Stimulated activated CD4-positive, alpha-beta T cell treated with anti-CD3 and anti-CD28 coated beads, Interleukin-1b, Interleukin-23, amount 100 ng/mL, for 24 hours (primary cell): ENCODE data around the gene TCP11L1.
A peak's percentile ranks its signal among the peaks of the same experiment; 100 is the strongest.
"Not testable (repeated sequence)": the region's sequence is repeated elsewhere in the genome, so short reads cannot be mapped to it uniquely, and the experiment has no call there.

ENCODE experiments used
- DNase-seq, 4 experiments: peaks; one replicate each; pipeline ENCODE4 v3.0.0-alpha.2; 2020; ENCODE audit warnings: low read depth in 4 of 4, low spot score in 1 of 4

The TCP11L1 gene

DNA sequence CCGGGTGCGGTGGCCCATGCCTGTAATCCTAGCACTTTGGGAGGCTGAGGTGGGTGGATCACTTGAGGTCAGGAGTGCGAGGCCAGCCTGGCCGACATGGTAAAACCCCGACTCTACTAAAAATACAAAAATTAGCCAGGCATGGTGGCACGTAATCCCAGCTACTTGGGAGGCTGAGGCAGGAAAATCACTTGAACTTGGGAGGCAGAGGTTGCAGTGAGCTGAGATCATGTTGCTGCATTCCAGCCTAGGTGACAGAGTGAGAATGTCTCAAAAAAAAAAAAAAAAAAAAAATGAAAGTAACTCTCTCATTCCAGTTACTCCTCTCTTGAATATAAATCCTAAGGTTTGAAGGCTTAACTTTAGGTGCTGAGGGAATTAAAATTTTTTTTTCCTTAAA is 10.2 kb upstream of the TCP11L1 start:
- DNase-seq, result not testable (repeated sequence)

DNA sequence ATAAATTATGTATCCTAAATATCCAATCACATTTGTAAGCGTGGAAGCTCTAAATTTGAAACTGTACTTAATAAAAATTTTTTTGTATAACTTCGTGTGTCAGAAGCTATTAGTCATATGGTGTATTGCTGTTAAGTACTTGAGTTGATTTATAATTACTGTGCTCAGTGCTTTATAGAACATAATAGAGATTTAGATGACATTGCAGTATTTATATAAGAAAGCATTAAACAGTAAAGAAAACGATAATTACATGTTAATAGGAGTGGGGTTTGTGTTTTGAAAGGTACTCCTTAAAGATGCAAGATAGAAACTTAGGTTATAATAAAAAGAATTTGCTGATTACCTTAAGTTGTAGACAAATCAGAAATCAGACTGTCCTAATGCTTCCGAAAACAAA is 5.9 kb upstream of the TCP11L1 start:
- DNase-seq, result no peak

DNA sequence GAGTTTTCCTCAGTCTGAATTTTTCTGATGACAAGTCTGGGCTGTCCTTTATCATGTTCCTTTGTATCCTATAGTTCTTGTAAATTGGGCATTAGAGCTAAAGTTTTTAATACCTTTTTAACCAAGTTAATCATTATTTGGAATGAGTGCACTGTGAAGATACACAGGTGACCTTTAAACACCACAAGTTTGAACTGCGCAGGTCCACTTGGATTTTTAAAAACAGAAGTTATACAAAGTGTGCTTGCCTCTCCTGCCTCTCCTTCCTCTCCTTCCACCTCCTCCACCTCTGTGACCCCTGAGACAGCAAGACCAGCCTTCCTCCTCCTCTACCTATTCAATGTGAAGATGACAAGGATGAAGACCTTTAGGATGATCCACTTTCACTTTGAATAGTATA is 4.4 kb upstream of the TCP11L1 start:
- no peak for DNase-seq

DNA sequence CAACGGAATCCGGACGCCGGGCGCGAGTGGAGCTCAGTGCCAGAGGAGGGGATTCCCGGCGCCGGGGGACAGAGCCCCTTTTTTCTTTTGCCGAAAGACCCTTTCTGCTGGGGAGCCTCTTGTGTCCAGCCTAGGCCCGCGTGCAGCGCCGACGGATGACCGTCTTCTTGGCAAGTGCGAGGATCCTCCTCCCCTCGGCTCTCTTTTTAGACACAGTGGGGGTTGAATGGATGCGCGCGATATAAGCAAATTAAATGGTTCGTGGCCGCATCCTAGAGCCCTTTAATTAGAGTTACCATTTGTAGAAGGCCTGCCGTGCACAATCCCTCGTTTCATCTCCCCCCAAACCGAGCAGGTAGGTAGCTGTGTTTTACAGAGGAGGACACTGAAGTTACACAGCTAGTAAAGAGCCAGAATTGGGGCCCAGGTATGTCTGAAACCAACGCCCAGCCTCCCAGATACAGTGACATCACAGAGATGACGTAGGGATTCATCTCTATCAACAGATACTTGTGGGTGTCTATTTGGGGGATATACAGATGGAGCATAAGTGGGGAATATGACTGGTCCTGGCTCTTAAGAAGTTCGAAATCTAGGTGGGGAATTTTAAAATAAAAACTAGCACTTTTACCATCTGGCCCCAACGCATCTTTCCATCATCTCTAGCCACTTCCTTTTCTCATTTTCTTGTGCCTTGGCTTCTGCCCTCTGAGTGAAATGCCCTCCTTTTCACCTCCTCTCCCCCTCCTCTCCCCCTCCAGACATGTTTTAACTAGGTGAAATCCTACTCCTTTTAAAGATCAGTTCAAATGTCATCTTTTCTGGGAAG is 875 bp downstream of the TCP11L1 start:
- peak in 1 of 4 experiments; percentile 34 for DNase-seq

DNA sequence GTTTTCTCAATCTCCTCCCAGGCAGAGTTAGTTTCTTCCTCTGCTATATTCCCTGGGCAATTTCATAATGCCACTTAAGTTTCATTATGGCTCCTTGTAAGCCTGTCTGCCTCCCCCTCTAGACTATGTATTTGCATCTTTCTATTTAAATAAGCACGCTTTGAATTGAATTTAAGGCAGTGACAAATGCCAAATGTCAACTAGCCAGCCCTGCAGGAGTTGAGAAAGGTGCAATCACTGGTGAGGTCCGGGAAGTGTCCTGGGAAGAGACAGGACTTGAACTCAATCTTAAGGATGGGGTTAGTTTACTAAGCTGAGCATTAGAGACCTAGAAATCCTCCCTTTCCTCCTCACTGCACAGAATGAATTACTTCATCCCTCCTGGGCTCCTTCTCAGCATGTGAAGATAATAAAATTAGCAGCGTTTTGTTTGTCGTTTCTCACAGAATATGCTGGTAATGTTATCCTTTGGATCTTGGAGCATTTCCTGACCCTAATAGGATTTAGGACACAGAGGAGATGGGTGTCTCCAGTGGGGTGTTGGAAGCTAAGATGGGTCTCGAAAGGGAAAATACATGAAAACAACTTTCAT is 1.6 kb downstream of the TCP11L1 start:
- no peak for DNase-seq

DNA sequence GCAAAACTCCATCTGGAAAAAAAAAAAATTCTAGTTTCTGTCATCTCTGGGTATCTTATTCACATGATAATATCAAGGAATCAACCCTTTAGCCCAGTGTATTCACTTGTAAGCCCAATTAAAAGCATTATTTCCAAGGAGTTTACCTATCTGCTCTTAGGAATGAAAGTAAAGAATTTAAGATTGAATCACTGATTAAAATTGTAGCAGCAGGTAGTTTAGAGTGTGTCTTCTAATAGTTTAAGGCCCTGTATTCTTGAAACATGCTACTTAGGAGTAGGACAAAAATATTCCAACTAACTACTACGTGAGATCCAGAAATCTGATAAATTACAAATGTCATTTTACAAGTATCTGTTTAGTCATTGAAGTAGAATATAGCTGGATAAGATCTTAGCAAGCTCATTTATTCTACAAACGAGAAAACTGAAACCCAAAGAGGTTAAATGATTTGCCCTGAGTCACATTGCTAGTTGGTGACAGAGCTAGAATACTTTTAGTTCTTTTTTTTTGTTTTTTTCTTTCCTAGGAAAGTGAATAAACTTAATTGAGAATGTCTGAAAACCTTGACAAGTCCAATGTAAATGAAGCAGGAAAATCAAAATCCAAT is 4.0 kb downstream of the TCP11L1 start:
- no peak for DNase-seq

DNA sequence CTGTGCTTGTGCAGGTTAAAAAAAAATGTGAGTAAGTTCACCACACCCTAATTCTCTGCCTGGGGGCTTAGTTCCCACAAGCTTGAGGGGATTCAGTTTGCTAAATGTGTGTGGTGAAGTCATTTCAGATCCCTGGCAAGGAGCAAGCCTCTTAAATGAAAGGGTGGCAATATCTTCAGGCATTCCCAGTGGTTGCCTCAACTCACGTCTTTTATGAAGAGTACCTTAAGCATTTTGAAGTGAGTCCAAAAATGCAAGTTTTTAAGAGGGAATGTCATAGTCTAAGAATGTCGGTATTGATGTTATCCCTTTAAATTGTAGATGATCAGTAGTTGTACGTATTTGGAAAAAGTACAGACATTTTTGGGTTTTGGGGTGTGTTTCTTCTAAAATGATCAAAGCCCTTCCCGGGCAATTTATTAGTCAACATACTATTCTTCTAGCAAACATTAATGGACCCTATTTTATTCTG is 4.9 kb downstream of the TCP11L1 start:
- no peak for DNase-seq

DNA sequence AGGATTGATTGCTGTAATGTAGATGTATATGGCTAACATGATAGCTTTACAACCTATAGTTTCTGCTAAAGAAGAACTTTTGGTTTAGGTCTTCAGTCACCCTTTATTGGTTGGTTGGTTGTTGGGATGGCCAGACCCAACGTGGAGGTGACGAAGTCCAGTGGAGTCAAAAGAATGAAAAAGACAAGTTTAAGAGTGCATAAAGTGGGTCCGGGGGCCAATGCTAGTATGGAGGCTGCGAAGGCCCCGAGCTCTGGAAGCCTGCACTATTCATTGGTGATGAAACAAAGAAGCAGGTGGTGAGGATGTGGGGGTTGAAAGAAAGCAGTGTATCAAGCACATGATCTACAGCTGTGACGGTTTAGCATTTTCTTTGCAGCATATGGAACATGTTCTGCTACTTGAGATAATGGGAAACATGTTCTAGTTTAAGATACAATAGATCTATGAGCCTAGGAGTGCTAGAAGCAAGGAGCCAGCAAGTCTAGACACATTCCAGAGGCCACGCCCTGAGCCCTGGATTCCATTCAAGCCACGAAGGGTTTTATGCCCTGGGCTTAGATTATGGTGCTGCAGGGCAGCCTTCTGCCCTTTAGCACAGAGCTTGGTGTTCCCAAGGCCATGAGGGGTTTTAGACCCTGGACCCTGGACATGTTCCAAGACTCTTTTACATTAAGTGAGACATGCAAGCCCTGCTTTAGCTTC is 6.3 kb downstream of the TCP11L1 start:
- no peak for DNase-seq

DNA sequence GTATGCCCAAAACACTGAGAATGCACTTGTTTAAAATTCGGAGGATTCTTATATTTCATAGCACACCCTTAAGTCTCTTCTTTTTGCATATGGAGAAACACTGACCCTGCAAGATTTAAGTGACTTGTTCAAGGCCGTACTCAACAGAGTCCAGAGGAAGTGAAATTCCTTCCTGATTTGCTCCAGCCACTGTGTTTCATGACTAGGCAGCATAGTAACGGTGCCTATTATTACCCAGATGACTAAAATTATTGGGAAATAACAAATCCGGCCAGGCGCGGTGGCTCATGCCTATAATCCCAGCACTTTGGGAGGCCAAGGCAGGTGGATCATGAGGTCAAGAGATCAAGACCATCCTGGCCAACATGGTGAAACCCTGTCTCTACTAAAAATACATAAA is 9.3 kb downstream of the TCP11L1 start:
- not testable (repeated sequence) for DNase-seq

DNA sequence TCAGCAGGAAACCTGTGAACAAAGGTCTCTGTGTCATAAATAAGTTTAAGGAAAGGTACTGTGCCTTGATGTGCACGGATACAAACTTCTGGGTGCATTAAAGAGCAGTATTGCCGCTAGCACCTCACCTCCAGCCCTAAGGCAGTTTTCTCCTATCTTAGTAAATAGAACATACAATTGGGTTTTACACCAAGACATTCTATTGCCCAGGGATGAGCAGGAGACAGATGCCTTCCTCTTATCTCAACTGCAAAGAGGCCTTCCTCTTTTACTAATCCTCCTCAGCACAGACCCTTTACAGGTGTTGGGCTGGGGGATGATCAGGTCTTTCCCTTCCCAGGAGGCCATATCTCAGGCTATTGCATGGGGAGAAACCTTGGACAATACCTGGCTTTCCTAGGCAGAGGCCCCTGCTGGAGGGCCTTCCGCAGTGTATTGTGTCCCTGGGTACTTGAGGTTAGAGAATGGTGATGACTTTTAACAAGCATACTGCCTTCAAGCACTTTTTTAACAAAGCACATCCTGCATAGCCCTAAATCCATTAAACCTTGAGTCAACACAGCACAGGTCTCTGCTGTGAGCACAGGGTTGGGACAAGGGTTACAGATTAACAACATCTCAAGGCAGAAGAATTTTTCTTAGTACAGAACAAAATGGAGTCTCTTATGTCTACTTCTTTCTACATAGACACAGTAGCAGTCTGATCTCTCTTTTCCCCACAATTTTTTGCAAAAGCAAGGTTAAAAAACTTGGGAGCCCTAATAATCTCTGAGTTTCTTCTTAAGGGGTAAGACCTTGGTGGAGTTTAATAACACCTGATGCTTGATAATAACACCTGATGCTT is 10.4 kb downstream of the TCP11L1 start:
- DNase-seq, result not testable (repeated sequence)

DNA sequence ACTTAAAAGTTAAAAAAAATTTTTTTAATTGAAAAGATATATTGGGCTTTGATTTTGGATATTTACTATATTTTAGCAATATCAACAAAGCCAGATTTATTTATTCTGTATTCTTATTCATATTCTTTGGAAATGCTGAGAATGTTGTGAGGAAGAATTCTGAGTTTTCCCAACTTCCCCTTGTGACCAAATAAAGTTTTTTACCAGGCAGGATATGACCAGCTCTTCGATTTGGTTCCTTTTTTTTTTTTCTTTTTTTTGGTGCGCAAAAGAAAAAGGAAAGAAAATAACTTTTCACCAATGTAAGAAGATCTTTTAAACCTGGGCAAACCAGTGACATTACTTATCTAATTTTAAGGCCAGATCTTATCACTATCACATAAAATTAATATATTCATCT is 12.9 kb downstream of the TCP11L1 start:
- DNase-seq, result no peak

DNA sequence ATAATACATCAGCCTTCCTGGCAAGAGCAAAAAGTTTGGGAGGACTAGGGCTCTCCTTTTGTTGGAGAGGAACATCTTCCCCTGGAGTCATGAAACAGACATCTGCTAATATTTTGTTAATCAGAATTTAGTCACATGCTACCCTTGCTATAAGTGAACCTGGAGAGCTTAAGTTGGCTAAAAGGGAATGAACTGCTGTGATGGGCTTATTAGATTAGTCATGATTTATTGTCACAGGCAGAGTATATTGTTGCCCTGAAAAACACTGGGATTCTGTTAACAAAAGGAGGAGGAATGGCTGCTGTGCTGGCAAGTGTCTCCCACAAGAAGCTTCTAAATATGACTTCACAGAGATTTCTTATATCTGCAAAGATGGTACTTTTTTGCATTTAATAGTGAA is 16.0 kb downstream of the TCP11L1 start:
- no peak for DNase-seq

DNA sequence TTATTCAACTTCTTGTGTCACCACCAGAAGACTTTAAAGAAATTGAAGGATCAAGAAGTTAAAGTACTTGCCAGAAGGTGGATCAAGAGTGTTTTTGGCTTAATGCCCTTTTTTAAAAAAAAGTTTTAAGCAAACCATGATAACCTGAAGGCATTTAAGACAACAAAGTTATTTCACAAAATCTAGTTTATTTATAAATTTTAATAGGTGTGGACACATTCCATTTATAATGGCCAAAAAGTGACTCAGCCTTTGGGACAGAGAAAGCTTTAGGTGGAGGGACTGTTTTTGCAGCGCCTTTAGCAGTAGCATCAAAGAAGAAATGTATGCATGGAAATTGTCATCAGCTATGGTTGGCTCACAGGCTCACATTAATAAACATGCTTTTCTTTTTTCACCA is 17.9 kb downstream of the TCP11L1 start:
- DNase-seq, result no peak

DNA sequence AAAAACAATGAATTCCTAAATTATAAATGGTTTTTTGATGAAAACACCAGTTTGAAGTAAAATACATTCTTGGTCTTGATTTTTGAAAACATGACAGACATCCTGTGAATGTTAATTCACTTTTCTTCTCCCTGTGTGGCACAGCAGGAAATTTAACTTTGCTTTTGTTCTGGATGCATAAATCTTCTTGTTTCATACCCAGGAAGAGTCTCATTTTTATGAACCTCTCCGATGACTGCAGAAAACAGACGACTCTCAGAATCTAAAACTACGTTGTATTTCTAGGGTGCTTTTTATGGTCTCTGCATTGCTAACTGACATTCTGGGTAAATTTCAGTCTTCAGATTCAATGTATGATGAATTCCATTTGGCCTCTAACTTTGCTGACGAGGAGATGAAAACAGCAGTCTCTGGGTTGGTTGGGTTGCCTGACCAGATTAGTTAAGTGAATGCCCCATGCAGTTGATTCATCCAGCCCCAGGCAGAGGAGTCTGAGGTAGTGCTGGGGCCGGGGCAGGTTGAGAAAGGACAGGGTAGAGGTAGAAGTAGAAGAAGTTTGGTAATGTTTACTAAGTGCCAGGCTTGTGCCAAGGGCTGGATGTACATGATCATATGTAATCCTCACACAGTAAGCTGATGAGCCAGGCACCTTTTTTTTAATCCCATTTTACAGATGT is 20.1 kb downstream of the TCP11L1 start:
- DNase-seq, result no peak

DNA sequence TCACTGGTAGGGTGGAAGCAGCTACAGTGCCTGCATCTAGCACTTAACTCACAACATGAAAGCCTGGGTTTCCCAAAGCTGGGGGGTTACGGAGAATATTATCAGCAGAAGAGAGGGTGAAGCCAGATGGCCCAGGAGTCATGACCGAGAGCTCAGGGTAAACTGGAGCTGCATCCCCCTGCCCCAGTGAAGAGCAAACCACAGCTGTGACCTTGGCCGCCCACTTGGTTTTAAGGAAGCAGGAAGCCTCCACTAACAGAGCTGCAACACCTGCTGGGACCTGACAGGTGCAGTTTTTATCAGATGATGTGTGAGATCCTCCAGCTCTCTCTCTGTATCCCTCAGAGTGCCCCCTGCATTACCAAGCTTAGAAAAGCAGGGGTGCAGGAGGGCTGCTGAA is 20.9 kb downstream of the TCP11L1 start:
- no peak for DNase-seq

DNA sequence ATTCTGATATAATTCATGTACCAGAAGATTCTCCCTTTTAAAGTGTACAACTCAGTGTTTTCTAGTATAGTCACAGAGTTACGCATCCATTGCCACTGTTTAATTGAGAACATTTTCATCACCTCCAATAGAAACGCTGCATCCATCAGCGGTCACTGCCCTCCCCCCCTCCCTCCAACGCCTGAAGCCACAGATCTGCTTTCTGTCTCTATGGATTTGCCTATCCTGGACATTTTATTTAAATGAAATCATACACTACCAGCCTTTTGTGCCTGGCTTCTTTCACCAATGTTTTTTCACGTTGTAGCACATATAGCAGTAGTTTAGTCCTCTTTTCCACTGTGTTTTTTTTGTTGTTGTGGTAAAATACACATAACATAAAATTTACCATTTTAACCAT is 22.8 kb downstream of the TCP11L1 start:
- DNase-seq, result no peak

DNA sequence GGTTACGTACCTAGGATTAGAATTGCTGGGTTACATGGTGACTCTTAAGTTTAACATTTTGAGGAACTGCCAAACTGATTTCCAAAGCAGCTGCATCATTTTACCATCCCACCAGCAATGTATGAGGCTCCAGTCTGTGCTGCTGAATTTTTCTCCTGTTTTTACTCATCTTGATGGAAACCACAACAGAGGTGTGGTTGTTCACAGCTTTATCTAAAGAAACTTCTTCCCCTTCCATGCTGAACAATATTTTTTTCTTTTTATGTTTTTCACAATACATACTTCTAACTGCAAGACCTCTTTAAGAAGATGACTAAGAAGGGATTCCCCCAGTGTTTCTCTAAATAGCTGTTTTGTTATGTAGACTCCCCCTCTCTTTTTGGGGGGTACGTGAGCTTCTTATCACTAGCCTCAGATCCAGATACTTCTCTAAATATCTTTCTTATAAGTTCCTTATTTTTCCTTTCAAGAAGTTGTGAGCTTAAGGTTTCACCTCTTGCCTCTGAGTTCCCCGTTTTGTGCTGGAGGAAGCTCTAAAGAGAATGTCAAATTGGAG is 24.0 kb downstream of the TCP11L1 start:
- no peak for DNase-seq

DNA sequence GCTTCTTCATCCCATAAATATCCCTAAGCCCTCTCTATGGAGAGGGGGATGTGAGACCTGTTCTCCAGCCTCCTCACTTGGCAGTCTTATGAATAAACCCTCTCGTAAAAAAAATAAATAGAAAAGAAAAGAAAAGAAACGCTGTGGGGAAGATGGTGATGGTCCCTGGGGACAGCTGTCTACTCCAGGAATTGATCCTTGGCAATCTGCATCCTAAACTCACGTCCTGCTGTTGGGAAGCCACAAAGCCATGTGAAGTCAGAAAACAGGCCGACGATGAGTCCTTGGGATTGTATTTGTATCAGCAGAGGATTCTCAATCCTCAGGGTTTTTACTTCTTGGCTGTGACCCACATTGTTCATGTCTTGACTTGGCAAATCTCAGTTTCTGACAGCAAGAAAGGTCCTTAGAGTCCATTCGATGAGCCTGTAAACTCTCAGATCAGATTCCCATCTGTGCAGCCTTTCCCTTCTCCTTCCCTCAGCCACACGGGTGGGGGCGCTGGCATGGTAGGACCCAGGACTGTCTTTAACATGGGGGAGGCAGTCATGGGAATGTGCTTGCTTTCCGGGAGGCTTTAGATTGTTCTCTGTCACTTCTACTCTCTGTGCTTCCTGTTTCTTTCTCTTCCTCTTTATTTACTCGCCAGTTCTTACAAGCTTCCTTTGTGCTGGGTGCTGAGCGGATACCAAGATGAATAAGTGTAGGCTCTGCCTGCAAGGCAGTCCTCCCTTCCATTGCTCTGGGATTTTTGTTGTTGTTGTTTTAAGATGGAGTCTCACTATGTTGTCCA is 24.9 kb downstream of the TCP11L1 start:
- DNase-seq, result no peak

DNA sequence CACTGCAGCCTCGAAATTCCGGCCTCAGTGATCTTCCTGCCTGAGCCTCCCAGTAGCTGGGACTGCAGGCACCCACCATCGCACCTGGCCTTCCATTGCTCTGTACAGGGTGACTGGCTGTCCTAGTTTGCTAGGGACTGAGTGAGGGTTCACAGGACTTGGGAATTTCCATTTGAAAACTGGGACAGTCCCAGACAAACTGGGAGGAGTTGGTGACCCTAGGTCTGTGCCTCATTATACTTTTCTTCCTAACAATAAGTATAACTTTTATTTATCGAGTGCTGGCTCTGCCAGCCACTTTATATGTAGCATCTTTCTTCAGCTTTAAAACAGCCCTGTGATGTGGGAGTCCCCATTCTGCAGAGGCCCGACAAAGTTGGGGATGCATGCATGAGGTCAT is 25.5 kb downstream of the TCP11L1 start:
- DNase-seq, result no peak
